HTR-8/SVneo (cell line): ENCODE measurements around the gene TMEM131.
A peak's percentile ranks its signal among the peaks of the same experiment; 100 is the strongest.
"Not testable (repeated sequence)": the region's sequence is repeated elsewhere in the genome, so short reads cannot be mapped to it uniquely, and the experiment has no call there.

Experiments used
- DNase-seq: peaks from one replicate; pipeline ENCODE4 v3.0.0; 2011; ENCODE audit warnings: low spot score, mixed read lengths; ENCODE audit not compliant: insufficient read length
- FAIRE-seq: peaks from 2 replicates; lab custom pipeline; 2011; peaks lifted over from hg19 to GRCh38; lab: Jason Lieb, UNC

The TMEM131 gene

DNA sequence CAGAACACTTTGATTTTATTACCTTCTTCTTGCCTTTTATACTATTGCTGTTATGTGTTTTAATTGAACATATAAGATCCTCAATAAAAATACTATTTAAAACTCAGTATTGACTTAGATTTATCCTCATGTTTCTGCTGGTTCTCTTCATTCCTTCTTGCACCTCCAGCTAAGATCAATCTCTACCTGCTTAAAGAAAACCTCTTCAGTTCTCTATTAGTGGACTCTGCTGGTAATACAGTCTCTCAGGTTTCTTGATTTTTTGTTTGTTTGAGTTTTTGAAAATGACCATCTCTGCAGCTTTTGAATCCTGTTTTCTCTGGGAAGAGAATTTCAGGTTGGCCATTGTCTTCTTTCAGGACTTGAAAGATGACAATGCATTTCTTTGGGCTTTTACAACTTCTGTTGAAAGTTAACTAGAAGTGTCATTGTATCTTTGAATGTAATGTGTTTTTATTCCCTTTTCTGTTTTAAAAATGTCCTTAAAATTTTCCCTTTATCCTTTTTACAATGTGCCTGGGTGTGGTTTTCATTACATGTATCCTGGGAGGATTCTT, 29.8 kb upstream of the TMEM131 start:
- no peak for FAIRE-seq
- no peak for DNase-seq

DNA sequence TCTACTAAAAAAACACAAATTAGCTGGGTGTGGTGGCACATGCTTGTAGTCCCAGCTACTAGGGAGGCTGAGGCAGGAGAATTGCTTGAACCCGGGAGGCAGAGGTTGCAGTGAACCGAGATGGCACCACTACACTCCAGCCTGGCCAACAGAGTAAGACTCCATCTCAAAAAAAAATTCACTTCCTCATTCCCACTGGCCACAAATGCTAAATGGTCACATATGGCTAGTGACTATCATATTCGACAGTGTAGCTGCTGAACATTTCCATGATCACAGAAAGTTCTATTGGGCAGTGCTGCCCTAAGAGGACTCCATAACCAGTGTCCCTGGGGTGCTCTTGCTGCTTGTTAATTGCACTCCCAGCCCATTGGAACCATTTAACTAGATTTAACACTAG, 26.3 kb upstream of the TMEM131 start:
- DNase-seq, FAIRE-seq: not testable (repeated sequence)

GRCh38 chr2:98020992-98021713, 25.4 kb upstream of the TMEM131 start:
- no peak for FAIRE-seq
- DNase-seq, result no peak

DNA sequence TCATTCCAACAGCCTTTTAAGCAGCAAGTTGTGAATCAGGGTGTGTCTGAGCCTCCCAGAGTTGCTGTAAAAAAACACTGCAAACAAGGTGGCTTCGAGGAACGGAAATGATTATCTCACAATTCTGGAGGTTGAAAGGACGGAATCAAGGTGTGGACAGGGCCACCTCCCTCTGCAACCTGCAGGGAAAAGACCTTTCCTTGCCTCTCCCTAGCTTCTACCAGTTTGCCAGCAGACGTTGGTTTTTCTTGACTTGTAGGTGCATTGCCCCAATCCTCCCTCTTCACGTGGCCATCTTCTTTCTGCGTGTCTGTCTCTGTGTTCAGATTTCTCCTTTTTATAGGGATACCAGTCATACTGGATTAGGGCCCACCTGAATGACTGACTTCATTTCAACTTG, 24.8 kb upstream of the TMEM131 start:
- no peak for FAIRE-seq
- DNase-seq, result no peak

GRCh38 chr2:98016908-98017670, 21.3 kb upstream of the TMEM131 start:
- DNase-seq (no peak), FAIRE-seq (no peak)

- FAIRE-seq, result no peak
- DNase-seq, result no peak
These were observed 19.9 kb upstream of the TMEM131 start for GRCh38 chr2:98015671-98016070.

GRCh38 chr2:98014379-98014778, 18.6 kb upstream of the TMEM131 start:
- no peak for DNase-seq
- no peak for FAIRE-seq

GRCh38 chr2:98013407-98014042, 17.8 kb upstream of the TMEM131 start:
- no peak for FAIRE-seq
- peak; percentile 60 for DNase-seq

- DNase-seq (no peak), FAIRE-seq (no peak)
These were observed 16.8 kb upstream of the TMEM131 start for GRCh38 chr2:98012561-98012991.

GRCh38 chr2:98009887-98010760, 14.4 kb upstream of the TMEM131 start:
- FAIRE-seq (peak; percentile 16), DNase-seq (no peak)

- DNase-seq (no peak), FAIRE-seq (no peak)
These were observed 12.7 kb upstream of the TMEM131 start for GRCh38 chr2:98008415-98008814.

DNA sequence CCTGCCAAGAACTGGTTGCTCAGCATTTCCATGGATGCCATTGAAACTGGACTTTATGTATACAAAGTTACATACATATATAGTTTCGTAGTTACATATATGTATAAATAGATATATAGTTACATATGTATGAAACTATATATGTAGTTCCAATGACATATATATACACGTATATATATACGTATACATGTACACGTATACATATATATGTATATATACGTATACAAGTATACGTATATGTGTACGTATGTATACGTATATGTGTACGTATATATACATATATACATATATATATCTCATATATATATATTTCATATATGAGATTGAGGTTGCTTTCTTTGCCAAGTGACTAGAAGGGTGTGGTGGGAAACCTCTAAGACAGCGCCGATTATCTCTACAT, 10.6 kb upstream of the TMEM131 start:
- DNase-seq, result no peak
- no peak for FAIRE-seq

DNA sequence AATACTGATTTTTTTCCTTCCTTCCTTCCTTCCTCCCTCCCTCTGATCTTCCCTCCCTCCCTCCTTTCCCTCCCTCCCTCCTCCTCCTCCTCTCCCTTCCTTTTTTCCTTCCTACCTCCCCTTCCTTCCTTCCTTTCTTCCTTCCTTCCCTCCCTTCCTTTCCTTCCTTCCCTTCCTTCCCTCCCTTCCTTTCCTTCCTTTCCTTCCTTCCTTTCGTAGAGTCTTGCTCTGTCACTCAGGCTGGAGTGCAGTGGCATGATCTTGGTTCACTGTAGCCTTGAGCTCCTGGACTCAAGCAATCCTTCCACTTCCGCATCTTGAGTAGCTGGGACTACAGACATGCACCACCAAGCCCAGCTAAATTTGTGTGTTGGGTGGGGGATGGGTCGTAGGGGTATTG, 8.9 kb upstream of the TMEM131 start:
- DNase-seq (no peak), FAIRE-seq (no peak)

DNA sequence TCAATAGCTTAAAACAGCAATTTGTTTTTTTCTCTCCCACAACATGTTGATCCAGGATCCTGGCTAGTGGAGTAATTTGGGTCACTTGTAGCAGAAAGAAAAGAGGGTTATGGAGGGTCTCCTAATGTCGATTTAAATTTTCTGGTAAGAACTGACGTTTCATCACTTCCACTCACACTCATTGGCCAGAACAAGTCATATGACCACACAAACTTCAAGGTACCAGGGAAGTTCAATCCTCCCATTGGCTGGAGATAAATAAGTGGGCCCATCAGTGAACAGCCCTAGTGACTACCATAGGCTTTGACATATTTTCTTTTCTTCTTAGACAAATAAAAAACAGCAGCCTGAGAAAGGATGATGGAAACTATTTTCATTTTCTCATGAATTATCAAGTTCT, 8.3 kb upstream of the TMEM131 start:
- no peak for FAIRE-seq

GRCh38 chr2:97999536-97999935, 3.8 kb upstream of the TMEM131 start:
- FAIRE-seq (peak; percentile 9), DNase-seq (no peak)

More for the DNA sequence above, 8.3 kb upstream of the TMEM131 start:
- no peak for DNase-seq

DNA sequence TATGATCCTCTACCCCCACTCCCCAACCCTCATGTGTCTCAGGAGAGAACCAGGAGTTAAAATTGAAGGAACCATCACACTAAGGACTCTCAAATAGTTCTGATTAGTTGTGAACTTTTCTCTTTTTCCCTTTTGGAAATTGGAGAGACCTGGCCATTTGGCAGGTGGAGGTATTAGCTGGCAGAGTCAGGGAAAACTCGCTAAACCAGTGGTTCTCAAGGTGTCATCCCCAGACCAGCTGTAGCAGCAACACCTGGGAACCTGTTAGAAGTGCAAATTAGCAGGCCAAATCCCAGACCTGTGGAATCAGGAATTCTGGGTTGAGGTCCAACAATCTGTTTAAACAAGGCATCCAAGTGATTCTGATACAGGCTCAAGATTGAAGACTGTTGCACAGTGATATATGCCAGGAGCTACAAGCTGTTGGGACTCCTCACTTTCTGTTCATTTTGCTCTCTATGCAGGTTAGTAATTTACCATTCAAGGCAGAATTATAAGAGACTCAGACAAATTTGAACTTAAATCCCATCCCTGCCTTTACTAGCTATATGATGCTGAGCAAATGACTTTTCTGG, 2.8 kb upstream of the TMEM131 start:
- no peak for FAIRE-seq
- DNase-seq, result no peak

DNA sequence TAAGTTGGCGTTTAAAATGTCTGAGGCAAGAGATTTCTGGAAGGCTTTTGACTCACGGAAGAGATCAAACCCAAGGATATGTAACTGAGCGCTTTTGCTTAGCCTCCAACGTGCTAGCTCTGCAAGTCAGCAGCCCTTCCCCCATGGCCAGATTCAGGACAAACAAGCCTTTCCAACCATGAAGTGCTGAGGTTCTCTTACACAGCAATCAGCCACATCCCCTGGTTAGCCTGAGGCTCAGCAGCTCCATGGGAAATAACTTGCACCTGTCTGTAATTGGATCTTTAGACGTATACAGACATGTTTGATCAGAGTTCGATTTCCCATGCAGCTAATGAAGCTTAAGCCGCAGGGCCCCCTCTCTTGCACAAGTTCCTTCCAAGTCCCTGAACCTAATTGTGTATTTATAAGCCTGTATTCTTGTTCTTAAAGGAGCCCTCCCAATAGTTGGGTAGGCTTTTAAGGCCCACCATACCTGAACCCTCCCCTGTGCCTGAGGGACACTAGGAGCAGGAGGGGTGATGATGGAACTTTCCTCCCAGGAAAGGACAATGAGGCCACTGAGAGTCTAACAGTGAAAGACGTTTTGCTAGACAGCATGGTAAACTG, 2.1 kb upstream of the TMEM131 start:
- FAIRE-seq (no peak), DNase-seq (no peak)

DNA sequence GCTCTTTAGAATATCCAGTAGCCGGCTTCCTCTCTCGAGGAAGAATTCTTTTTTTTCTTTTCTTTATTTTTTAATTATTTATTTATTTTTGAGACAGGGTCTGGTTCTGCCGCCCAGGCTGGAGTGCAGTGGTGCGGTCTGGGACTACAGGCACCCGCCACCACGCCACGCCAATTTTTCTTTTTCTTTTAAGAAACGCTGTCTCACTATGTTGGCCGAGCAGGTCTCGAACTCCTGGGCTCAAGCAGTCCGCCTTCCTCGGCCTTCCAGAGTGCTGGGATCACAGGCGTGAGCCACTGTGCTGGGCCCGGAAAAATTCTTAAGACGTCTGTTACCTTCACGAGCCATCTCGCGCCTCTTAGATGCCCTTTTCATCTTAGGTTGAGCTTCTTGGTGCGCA, 931 bp upstream of the TMEM131 start:
- FAIRE-seq (no peak), DNase-seq (no peak)

GRCh38 chr2:97995026-97995733, 568 bp downstream of the TMEM131 start:
- peak; percentile 41 for DNase-seq
- no peak for FAIRE-seq
